DMS153 (cell line): Measurements from ENCODE around the gene PPP2R5B.

Experiments
- DNase-seq: peaks from one replicate; lab custom pipeline; 2025; lab: John Stamatoyannopoulos, UW

PPP2R5B gene

GRCh38 chr11:64908766-64909165 lies 15.7 kb upstream of the PPP2R5B start:
- DNase-seq: no peak

- DNase-seq: no peak
These were observed 14.7 kb upstream of the PPP2R5B start for GRCh38 chr11:64909653-64910343.

GRCh38 chr11:64910451-64911093 lies 13.9 kb upstream of the PPP2R5B start:
- no peak for DNase-seq

- DNase-seq: no peak
These were observed 13.3 kb upstream of the PPP2R5B start for GRCh38 chr11:64911142-64911541.

GRCh38 chr11:64911689-64912088 lies 12.8 kb upstream of the PPP2R5B start:
- DNase-seq: no peak

GRCh38 chr11:64913171-64913727 lies 11.2 kb upstream of the PPP2R5B start:
- no peak for DNase-seq

- no peak for DNase-seq
These were observed 10.4 kb upstream of the PPP2R5B start for GRCh38 chr11:64914123-64914522.

GRCh38 chr11:64915376-64915887 lies 9.1 kb upstream of the PPP2R5B start:
- no peak for DNase-seq

- no peak for DNase-seq
These were observed 8.3 kb upstream of the PPP2R5B start for GRCh38 chr11:64916040-64916774.

GRCh38 chr11:64916775-64917662 lies 7.5 kb upstream of the PPP2R5B start, which contains the start of gene ATG2A:
Gene ATG2A, minus strand, starts transcription at chr11:64917209. Its CDS starts 74 bp downstream, at chr11:64917135.
- DNase-seq: peak; percentile 100

GRCh38 chr11:64917663-64917995 lies 6.9 kb upstream of the PPP2R5B start:
- DNase-seq: no peak

- no peak for DNase-seq
These were observed 6.5 kb upstream of the PPP2R5B start for GRCh38 chr11:64918017-64918416.

- no peak for DNase-seq
These were observed 4.9 kb upstream of the PPP2R5B start for GRCh38 chr11:64919627-64920026.

GRCh38 chr11:64920124-64920523 lies 4.4 kb upstream of the PPP2R5B start:
- no peak for DNase-seq

GRCh38 chr11:64921384-64921783 lies 3.1 kb upstream of the PPP2R5B start:
- no peak for DNase-seq

- no peak for DNase-seq
These were observed 1.3 kb upstream of the PPP2R5B start for GRCh38 chr11:64923151-64923661.

GRCh38 chr11:64924910-64925284 lies 408 bp downstream of the PPP2R5B start:
- no peak for DNase-seq

GRCh38 chr11:64925536-64926436 lies 1.3 kb downstream of the PPP2R5B start:
- no peak for DNase-seq

- no peak for DNase-seq
These were observed 2.2 kb downstream of the PPP2R5B start for GRCh38 chr11:64926689-64927088.

GRCh38 chr11:64928957-64929356 lies 4.5 kb downstream of the PPP2R5B start:
- DNase-seq: no peak
